H1 (cell line): ENCODE results near the gene NHS. TPM values are rescaled to one million over a fixed set of nuclear protein-coding genes. Genes with fewer than 3 reads are reported as not detected.

Experiments used
- CTCF ChIA-PET: fragments of 300-600 bp; sonication (Branson Sonifier 250); formaldehyde crosslinking; loops from one replicate; lab custom pipeline; 2021; ENCODE audit not compliant: partially characterized antibody; lab: Charles Lee
- POLR2A ChIA-PET: fragments of 300-600 bp; sonication (Branson Sonifier 250); formaldehyde crosslinking; loops from one replicate; lab custom pipeline; 2021; ENCODE audit warnings: inconsistent platforms; ENCODE audit not compliant: partially characterized antibody; lab: Charles Lee
- DNase-seq, 2 experiments: peaks; one replicate each; pipeline versions ENCODE4 v3.0.0 to v3.0.0-alpha.2; 2010 to 2022; ENCODE audit warnings: low spot score in 2 of 2, low read depth in 1 of 2, mixed read lengths in 1 of 2
- FAIRE-seq: peaks from 2 replicates; lab custom pipeline; 2011; peaks lifted over from hg19 to GRCh38; lab: Jason Lieb, UNC
- H2AFZ ChIP-seq: 2 replicates; pipeline ENCODE4 v1.8.1; 2012; ENCODE audit warnings: low read length, inconsistent platforms
- H2AK5ac ChIP-seq: 2 replicates; pipeline ENCODE4 v1.6.1; 2013; ENCODE audit warnings: low read depth, low read length
- H2BK120ac ChIP-seq: replicated peaks from 2 replicates; pipeline ENCODE3; 2013; ENCODE audit warnings: low read depth, low read length, inconsistent platforms
- H2BK12ac ChIP-seq: 2 replicates; pipeline ENCODE4 v1.6.1; 2013; ENCODE audit warnings: low read depth, low read length
- H2BK15ac ChIP-seq: 2 replicates; pipeline ENCODE4 v1.6.1; 2013; ENCODE audit warnings: low read length
- H2BK20ac ChIP-seq: 2 replicates; pipeline ENCODE4 v1.6.1; 2013; ENCODE audit warnings: low read length
- H2BK5ac ChIP-seq: 2 replicates; pipeline ENCODE4 v1.6.1; 2013; ENCODE audit warnings: low read depth, low read length
- H3K14ac ChIP-seq: 2 replicates; pipeline ENCODE4 v1.6.1; 2013; ENCODE audit warnings: inconsistent platforms; ENCODE audit not compliant: insufficient read length
- H3K18ac ChIP-seq: 2 replicates; pipeline ENCODE4 v1.6.1; 2013; ENCODE audit warnings: low read length; ENCODE audit errors: extremely low read depth
- H3K23ac ChIP-seq: 2 replicates; pipeline ENCODE4 v1.6.1; 2013; ENCODE audit warnings: inconsistent platforms; ENCODE audit not compliant: insufficient read length
- H3K23me2 ChIP-seq: 2 replicates; pipeline ENCODE4 v1.6.1; 2013; ENCODE audit warnings: low read depth, low read length
- H3K27ac ChIP-seq: 2 replicates; pipeline ENCODE4 v1.6.1; 2011; ENCODE audit warnings: low read depth, low read length, inconsistent platforms
- H3K27me3 ChIP-seq, 4 experiments: replicated peaks in 1 of 4; 1 replicate in 1 of 4; 2 replicates in 3 of 4; pipeline versions ENCODE4 v1.6.1 to v1.8.1; 2011 to 2013; ENCODE audit warnings: low read length in 3 of 4, mild to moderate bottlenecking in 3 of 4, inconsistent platforms in 2 of 4, mixed read lengths in 2 of 4, moderate library complexity in 1 of 4; ENCODE audit not compliant: control insufficient read depth in 3 of 4, insufficient read depth in 3 of 4; ENCODE audit errors: extremely low read depth in 1 of 4
- H3K36me3 ChIP-seq, 4 experiments: 2 replicates each; pipeline versions ENCODE4 v1.6.1 to v1.8.1; 2011 to 2013; ENCODE audit warnings: mild to moderate bottlenecking in 4 of 4, low read length in 3 of 4, moderate library complexity in 2 of 4, control low read depth in 1 of 4, inconsistent platforms in 1 of 4; ENCODE audit not compliant: insufficient read depth in 4 of 4, control insufficient read depth in 2 of 4
- H3K4ac ChIP-seq: replicated peaks from 2 replicates; pipeline ENCODE3; 2013; ENCODE audit warnings: low read length, low read depth, mixed read lengths, inconsistent platforms; ENCODE audit not compliant: insufficient read length
- H3K4me1 ChIP-seq, 4 experiments: replicated peaks in 1 of 4; 1 replicate in 1 of 4; 2 replicates in 3 of 4; pipeline versions ENCODE4 v1.6.1 to v1.8.1; 2011 to 2013; ENCODE audit warnings: low read length in 3 of 4, inconsistent platforms in 2 of 4, mixed read lengths in 1 of 4; ENCODE audit not compliant: insufficient read depth in 4 of 4, control insufficient read depth in 3 of 4
- H3K4me2 ChIP-seq, 2 experiments: 2 replicates each; pipeline versions ENCODE4 v1.6.1 to v1.8.1; 2011 to 2013; ENCODE audit warnings: low read depth in 2 of 2, low read length in 2 of 2, control low read depth in 1 of 2, inconsistent platforms in 1 of 2, mild to moderate bottlenecking in 1 of 2; ENCODE audit not compliant: insufficient read depth in 1 of 2
- H3K4me3 ChIP-seq, 4 experiments: fragments of 200-600, 300-600 bp in 1 of 4; sonication (generic), shearing (Covaris generic), sonication (Bioruptor Twin) in 1 of 4; 2 replicates each; pipeline versions ENCODE4 v1.5.1 to v1.8.1; 2011 to 2016; ENCODE audit warnings: low read length in 4 of 4, low read depth in 3 of 4, control low read depth in 2 of 4, inconsistent platforms in 2 of 4, mild to moderate bottlenecking in 2 of 4, mixed read lengths in 1 of 4, moderate library complexity in 1 of 4; ENCODE audit not compliant: insufficient read depth in 2 of 4; ENCODE audit errors: extremely low read depth in 1 of 4
- H3K56ac ChIP-seq: replicated peaks from 2 replicates; pipeline ENCODE3; 2013; ENCODE audit warnings: low read depth, mild to moderate bottlenecking, mixed read lengths, low read length, inconsistent platforms; ENCODE audit not compliant: insufficient read length
- H3K79me1 ChIP-seq: 2 replicates; pipeline ENCODE4 v1.6.1; 2013; ENCODE audit warnings: low read depth, low read length, control low read depth
- H3K79me2 ChIP-seq, 2 experiments: 2 replicates each; pipeline versions ENCODE4 v1.6.1 to v1.8.1; 2012 to 2013; ENCODE audit warnings: low read length in 2 of 2, mild to moderate bottlenecking in 2 of 2, inconsistent platforms in 1 of 2; ENCODE audit not compliant: insufficient read depth in 2 of 2, control insufficient read depth in 1 of 2
- H3K9ac ChIP-seq, 4 experiments: replicated peaks in 1 of 4; 1 replicate in 1 of 4; 2 replicates in 3 of 4; pipeline versions ENCODE4 v1.6.1 to v1.8.1; 2011 to 2013; ENCODE audit warnings: low read depth in 3 of 4, low read length in 3 of 4, control low read depth in 2 of 4, mild to moderate bottlenecking in 2 of 4, moderate library complexity in 2 of 4, inconsistent platforms in 1 of 4; ENCODE audit errors: extremely low read depth in 1 of 4
- H3K9me3 ChIP-seq, 2 experiments: 2 replicates each; pipeline versions ENCODE4 v1.6.1 to v1.8.1; 2012 to 2013; ENCODE audit warnings: mild to moderate bottlenecking in 2 of 2, moderate library complexity in 2 of 2, control low read depth in 1 of 2, inconsistent platforms in 1 of 2, low read depth in 1 of 2, low read length in 1 of 2, mixed read lengths in 1 of 2; ENCODE audit not compliant: insufficient read depth in 2 of 2
- H4K20me1 ChIP-seq, 2 experiments: replicated peaks in 1 of 2; 2 replicates each; pipeline versions ENCODE3 to v1.8.1; 2011 to 2013; ENCODE audit warnings: inconsistent platforms in 2 of 2, low read length in 2 of 2, mild to moderate bottlenecking in 1 of 2; ENCODE audit not compliant: insufficient read depth in 2 of 2, control insufficient read depth in 1 of 2
- H4K5ac ChIP-seq: 2 replicates; pipeline ENCODE4 v1.6.1; 2013; ENCODE audit warnings: low read length, low read depth, mixed read lengths, inconsistent platforms; ENCODE audit not compliant: insufficient read length
- H4K8ac ChIP-seq: 2 replicates; pipeline ENCODE4 v1.8.0; 2013; ENCODE audit warnings: mild to moderate bottlenecking, moderate library complexity, low read length, inconsistent platforms; ENCODE audit not compliant: insufficient read depth; ENCODE audit errors: extremely low read depth
- H4K91ac ChIP-seq: replicated peaks from 2 replicates; pipeline ENCODE3; 2013; ENCODE audit warnings: low read length, mixed read lengths, inconsistent platforms; ENCODE audit not compliant: insufficient read length
- CBX8 ChIP-seq: fragments of 300-800, 300-1000 bp; sonication (generic); IDR thresholded peaks from 2 replicates; pipeline ENCODE4 v1.7.1; 2016; ENCODE audit warnings: low read depth, low read length, borderline replicate concordance
- EZH2 ChIP-seq: fragments of 200-600 bp; sonication (generic); IDR thresholded peaks from 2 replicates; pipeline ENCODE4 v1.7.1; 2012; ENCODE audit warnings: low read depth, mild to moderate bottlenecking, moderate library complexity, low read length, inconsistent platforms; ENCODE audit not compliant: severe bottlenecking
- RAD21 ChIP-seq, 2 experiments: IDR thresholded peaks in 1 of 2; conservative IDR thresholded peaks in 1 of 2; 2 replicates each; pipeline ENCODE4 v1.6.1; 2011; ENCODE audit warnings: low read depth in 2 of 2, low read length in 2 of 2, improper control_type of control experiment in 1 of 2, inconsistent platforms in 1 of 2, mild to moderate bottlenecking in 1 of 2, moderate library complexity in 1 of 2
- RXRA ChIP-seq: IDR thresholded peaks from 2 replicates; pipeline ENCODE4 v1.6.1; 2011; ENCODE audit warnings: low read depth, mild to moderate bottlenecking, low read length, moderate library complexity; ENCODE audit not compliant: insufficient read depth
- SIX5 ChIP-seq: IDR thresholded peaks from 2 replicates; pipeline ENCODE4 v1.6.1; 2011; ENCODE audit warnings: mild to moderate bottlenecking, low read depth, low read length
- SP2 ChIP-seq: IDR thresholded peaks from 2 replicates; pipeline ENCODE4 v1.6.1; 2012; ENCODE audit warnings: mild to moderate bottlenecking, low read length, inconsistent platforms
- TAF7 ChIP-seq: optimal IDR thresholded peaks from 2 replicates; pipeline ENCODE3; 2011; ENCODE audit warnings: low read depth, mild to moderate bottlenecking, inconsistent platforms, low read length, moderate library complexity, borderline replicate concordance
- WGBS, 2 experiments: shearing (Covaris generic) in 1 of 2; methylation state at CpG; one replicate each; pipeline versions ENCODE4 v1.1.6 to v1.1.7; 2013 to 2015; ENCODE audit warnings: low lambda C conversion rate in 2 of 2, mixed read lengths in 2 of 2, inconsistent platforms in 1 of 2, low coverage in 1 of 2, missing lambda C conversion rate in 1 of 2; ENCODE audit not compliant: insufficient replicate concordance in 2 of 2, insufficient coverage in 1 of 2, insufficient read length in 1 of 2; ENCODE audit errors: extremely low coverage in 1 of 2, missing lambda C conversion rate in 1 of 2; 5-methylcytosine and 5-hydroxymethylcytosine counted together
- polyA plus RNA-seq, 7 experiments: library from polyadenylated mRNA; depleted of rRNA in 3 of 7; stranded (reverse) in 5 of 7; unstranded in 2 of 7; fragments of >200 nt in 5 of 7; fragments of 200-250 nt in 2 of 7; gene quantifications; 1 replicate in 5 of 7; 2 replicates in 1 of 7; 4 replicates in 1 of 7; pipeline versions ENCODE4 v1.2.1 to v1.2.3, GENCODE V29; 2011 to 2013; ENCODE audit warnings: missing spikeins in 2 of 7, mixed read lengths in 2 of 7
- total RNA-seq: library from RNA; stranded (reverse); fragmentation: NEBNext Ultra II Directional; extraction: Animal tissue kit (Norgen Biotek cat#: 25700); gene quantifications from 2 replicates; pipeline ENCODE4 v1.2.1, GENCODE V29; 2021

The NHS gene
- total and polyA plus RNA-seq, 2 of the 8 experiments (the other 6 are each of a cell fraction or from before 2014, with no cell fraction given): 2.2 to 6.7 TPM

- no peaks in the 10 kb centered on the region for H3K36me3 ChIP-seq
- no peak overlapping the region for H2AK5ac ChIP-seq
- TF ChIP-seq RXRA (no peak), RAD21 (IDR thresholded peaks at IDR 0.05 in 1 of 2, conservative IDR thresholded peaks at IDR 0.05 in 1 of 2; ENCODE audit: low read depth in 2 of 2, low read length in 2 of 2) (no peak), SIX5 (no peak), SP2 (no peak), CBX8 (no peak), TAF7 (no peak), EZH2 (no peak)
- TF ChIP-seq, all 59 proteins: peak for 0
- H3K9me3 ChIP-seq: no peaks in the 10 kb centered on the region
- no peak overlapping the region for H3K56ac ChIP-seq
- no peak overlapping the region for H3K18ac ChIP-seq
- H3K27ac ChIP-seq: no peak overlapping the region
- no peak overlapping the region for H4K8ac ChIP-seq
- H2AFZ ChIP-seq: no peak overlapping the region
- H4K5ac ChIP-seq: no peak overlapping the region
- no peak overlapping the region for H4K91ac ChIP-seq
- no peak overlapping the region for H2BK20ac ChIP-seq
- WGBS, 2 experiments: 88% methylated on average over 4 of the region's 4 CpGs; no CpG with 5 or more reads in 1 of the 2 experiments
- H3K4ac ChIP-seq: no peak overlapping the region
- no peaks in the 10 kb centered on the region for H4K20me1 ChIP-seq
- no peak overlapping the region for H3K14ac ChIP-seq
- H3K4me3 ChIP-seq: no peak overlapping the region
- H3K27me3 ChIP-seq: no peaks in the 10 kb centered on the region
- DNase-seq (no peak), FAIRE-seq (no peak)
- no peaks in the 10 kb centered on the region for H3K79me1 ChIP-seq
- no peak overlapping the region for H2BK120ac ChIP-seq
- ChIA-PET CTCF (no interaction called here), POLR2A (no interaction called here)
- H3K9ac ChIP-seq: no peak overlapping the region
- H2BK15ac ChIP-seq: no peak overlapping the region
- H3K4me2 ChIP-seq: no peak overlapping the region
- no peaks in the 10 kb centered on the region for H3K23me2 ChIP-seq
- H2BK12ac ChIP-seq: no peak overlapping the region
- H3K4me1 ChIP-seq: peaks cover 0 to 12% (median 5%) of the 10 kb centered on the region in 4 experiments; a peak in 4 of 7 replicates
- H2BK5ac ChIP-seq: no peak overlapping the region
- no peak overlapping the region for H3K23ac ChIP-seq
- H3K79me2 ChIP-seq: no peaks in the 10 kb centered on the region
Observed at GRCh38 chrX:17637235-17637634, 262.2 kb downstream of the NHS start.
